ENCODE measurements around the gene SLC35E1. TPM values are rescaled to one million over a fixed set of nuclear protein-coding genes. Genes with fewer than 3 reads are reported as not detected.

SLC35E1 gene
- total and polyA plus RNA-seq, 2 of the 4 experiments (the other 2 are of a cell fraction): 22.6 to 38.0 TPM

GRCh38 chr19:16605553-16605994 lies 33.4 kb upstream of the SLC35E1 start:
- no TSS peak for BruUV-seq (replicated peaks)
- H2BK120ac ChIP-seq (ENCODE audit: low read depth, low read length): no peak overlapping the region
- TF ChIP-seq CEBPB (IDR thresholded peaks at IDR 0.05; ENCODE audit: low read depth, low read length): no peak
- no peak for TF ChIP-seq MXI1 (IDR thresholded peaks at IDR 0.05; ENCODE audit: borderline replicate concordance, low read depth, low read length)
- no peak for TF ChIP-seq MAZ (IDR thresholded peaks at IDR 0.05; ENCODE audit: borderline replicate concordance, low read depth, low read length)
- no peak for TF ChIP-seq RAD21 (IDR thresholded peaks at IDR 0.05; ENCODE audit: low read length)
- TF ChIP-seq BHLHE40 (IDR thresholded peaks at IDR 0.05; ENCODE audit: low read depth, low read length): no peak
- no peak for TF ChIP-seq MAFK (IDR thresholded peaks at IDR 0.05; ENCODE audit: low read depth, low read length)
- TF ChIP-seq USF2 (IDR thresholded peaks at IDR 0.05; ENCODE audit: low read depth, low read length): no peak
- no peak for TF ChIP-seq POLR2A (IDR thresholded peaks at IDR 0.05; ENCODE audit: low read depth, low read length)
- no peak for TF ChIP-seq CTCF (conservative IDR thresholded peaks at IDR 0.05; ENCODE audit: low read depth, low read length)
- TF ChIP-seq RFX5 (IDR thresholded peaks at IDR 0.05; ENCODE audit: low read depth, low read length): no peak
- TF ChIP-seq ELK1 (IDR thresholded peaks at IDR 0.05; ENCODE audit: borderline replicate concordance, low read depth, low read length): no peak
- TF ChIP-seq CHD1 (IDR thresholded peaks at IDR 0.05; ENCODE audit: low read depth, low read length): no peak
- TF ChIP-seq RCOR1 (IDR thresholded peaks at IDR 0.05; ENCODE audit: insufficient replicate concordance, low read length): no peak
- no peak for TF ChIP-seq NFE2L2 (IDR thresholded peaks at IDR 0.05; ENCODE audit: low read depth, low read length)
- TF ChIP-seq FOS (IDR thresholded peaks at IDR 0.05; ENCODE audit: low read depth, low read length): no peak
- no peak for TF ChIP-seq SMC3 (IDR thresholded peaks at IDR 0.05; ENCODE audit: low read depth, low read length)
- H3K9ac ChIP-seq (ENCODE audit: low read depth, low read length): no peak overlapping the region
- peaks cover 92% of the 10 kb centered on the region for H4K20me1 ChIP-seq (ENCODE audit: insufficient read depth, low read length)
- no peak overlapping the region for H3K56ac ChIP-seq (ENCODE audit: extremely low read depth, insufficient read depth, low read length)
- peaks cover 52% of the 10 kb centered on the region for H3K9me1 ChIP-seq (ENCODE audit: insufficient read depth, low read length)
- dilution Hi-C loops (cut with HindIII; ENCODE audit: low sequenced_read_pairs, unreplicated experiment): no loop called here
- no peak overlapping the region for H3K4me3 ChIP-seq (ENCODE audit: insufficient read depth, low read depth, low read length)
- no peaks in the 10 kb centered on the region for H3K27me3 ChIP-seq (ENCODE audit: control insufficient read depth, insufficient read depth, low read length)
- H3K36me3 ChIP-seq (ENCODE audit: control insufficient read depth, insufficient read depth, low read length): no peaks in the 10 kb centered on the region
- H4K91ac ChIP-seq (ENCODE audit: insufficient read depth, low read depth, low read length): no peak overlapping the region
- H2BK15ac ChIP-seq (ENCODE audit: low read depth, low read length): no peak overlapping the region
- H3K4me1 ChIP-seq (ENCODE audit: control insufficient read depth, insufficient read depth, low read length): peaks cover 13% of the 10 kb centered on the region
- in situ Hi-C loops (cut with MboI; ENCODE audit: low sequenced_read_pairs): no loop called here
- no peak overlapping the region for H2BK5ac ChIP-seq (ENCODE audit: low read depth, low read length, poor library complexity, severe bottlenecking)
- WGBS, 2 experiments (ENCODE audit: extremely low coverage in 2 of 2, insufficient read length in 1 of 2): 47% methylated on average over 3 of the region's 8 CpGs; no CpG with 5 or more reads in 1 of the 2 experiments
- DNase-seq (no peak), ATAC-seq (ENCODE audit: low read depth) (no peak)
- no peak overlapping the region for H3K4me2 ChIP-seq (ENCODE audit: low read depth, low read length)
- POLR2A ChIA-PET (ENCODE audit: unreplicated experiment): no interaction called here
- H3K23ac ChIP-seq (ENCODE audit: low read depth, low read length): no peak overlapping the region
- intact Hi-C loops (cut with micrococcal nuclease): no loop called here
- H3K14ac ChIP-seq (replicated peaks; ENCODE audit: low read depth, low read length): no peak overlapping the region
- no peak overlapping the region for H4K8ac ChIP-seq (ENCODE audit: low read depth in 2 of 2, low read length in 2 of 2)
- peaks cover 36 to 94% of the 10 kb centered on the region in 2 experiments for H3K79me1 ChIP-seq (ENCODE audit: low read depth in 1 of 2, low read length in 2 of 2)
- H2BK20ac ChIP-seq (ENCODE audit: low read depth, low read length): no peak overlapping the region
- H3K18ac ChIP-seq (ENCODE audit: low read depth, low read length): no peak overlapping the region
- H4K5ac ChIP-seq (ENCODE audit: low read depth, low read length): no peak overlapping the region
- no peak overlapping the region for H2AFZ ChIP-seq (replicated peaks; ENCODE audit: low read length, poor library complexity)
- peak overlapping the region; percentile 23 for H2AK9ac ChIP-seq (replicated peaks; ENCODE audit: low read depth, low read length, poor library complexity)
- CTCF ChIA-PET: no interaction called here
- no peak overlapping the region for H2AK5ac ChIP-seq (ENCODE audit: low read depth, low read length)
- no peaks in the 10 kb centered on the region for H3K9me3 ChIP-seq (ENCODE audit: control insufficient read depth, insufficient read depth, low read length)
- no peak overlapping the region for H3K4ac ChIP-seq (ENCODE audit: low read depth, low read length)
- H3K27ac ChIP-seq (ENCODE audit: insufficient read depth, low read length): no peak overlapping the region

Measured in IMR-90 (cell line).